Activated CD8-positive, alpha-beta memory T cell treated with anti-CD3 and anti-CD28 coated beads, Interleukin-2, amount 50 U/mL, for 24 hours (primary cell): ENCODE results near the gene PLCB1.
"Not testable (repeated sequence)": the region's sequence is repeated elsewhere in the genome, so short reads cannot be mapped to it uniquely, and the experiment has no call there.

Experiments used
- DNase-seq: peaks from one replicate; pipeline ENCODE4 v3.0.0-alpha.2; 2020; ENCODE audit errors: extremely low read depth

The PLCB1 gene

DNA sequence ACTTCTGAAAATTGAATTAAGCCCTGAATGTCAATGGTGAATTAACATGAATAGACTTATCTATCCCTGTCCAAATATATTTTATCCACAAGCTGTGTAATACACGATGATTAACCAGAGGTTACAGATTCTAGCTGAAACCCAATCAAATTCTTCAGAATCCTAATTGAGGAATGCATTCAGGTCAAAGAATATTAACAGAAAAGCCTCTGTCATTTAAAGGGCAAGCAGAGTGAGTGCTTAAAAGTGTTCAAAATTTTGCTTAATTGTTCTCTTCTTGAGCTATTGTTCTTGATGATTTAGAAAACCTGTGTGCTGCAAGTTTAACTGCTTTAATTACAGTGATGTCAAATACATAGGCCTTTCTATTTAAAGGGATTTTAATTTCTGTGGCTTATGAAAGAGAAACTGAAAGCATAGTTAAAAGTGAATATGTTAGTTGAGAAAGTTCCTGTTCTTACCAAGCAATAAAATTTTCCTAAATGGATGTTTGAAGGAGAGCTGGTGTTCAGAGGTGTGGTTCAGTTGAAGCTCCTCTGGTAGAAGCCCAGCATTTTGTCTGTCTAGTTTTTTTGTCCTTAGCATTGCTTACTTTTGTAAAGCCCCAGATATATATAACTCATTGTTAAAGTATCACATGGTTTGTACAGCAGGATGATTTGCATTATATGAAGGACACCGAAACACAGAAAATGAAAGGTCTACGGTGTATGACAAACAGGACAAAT lies 470.5 kb downstream of the PLCB1 start:
- DNase-seq = no peak

DNA sequence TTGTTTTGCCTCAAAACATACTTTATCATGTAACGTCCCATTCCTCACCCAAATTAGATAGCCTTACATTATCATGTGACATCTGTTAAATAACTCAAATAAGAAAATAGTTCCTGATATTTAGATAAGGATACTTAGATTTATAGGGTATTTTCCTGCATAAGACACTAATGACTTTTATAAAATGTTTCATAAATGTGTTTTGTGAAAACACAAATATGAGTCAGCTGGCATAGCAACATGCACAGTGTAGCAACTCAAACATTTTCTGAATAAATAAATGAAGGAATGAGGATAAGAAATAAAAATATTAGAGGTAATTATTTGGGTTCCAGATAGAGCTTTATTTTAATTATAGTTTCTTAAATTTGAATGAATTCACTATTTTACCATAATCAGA lies 476.4 kb downstream of the PLCB1 start:
- DNase-seq = no peak

DNA sequence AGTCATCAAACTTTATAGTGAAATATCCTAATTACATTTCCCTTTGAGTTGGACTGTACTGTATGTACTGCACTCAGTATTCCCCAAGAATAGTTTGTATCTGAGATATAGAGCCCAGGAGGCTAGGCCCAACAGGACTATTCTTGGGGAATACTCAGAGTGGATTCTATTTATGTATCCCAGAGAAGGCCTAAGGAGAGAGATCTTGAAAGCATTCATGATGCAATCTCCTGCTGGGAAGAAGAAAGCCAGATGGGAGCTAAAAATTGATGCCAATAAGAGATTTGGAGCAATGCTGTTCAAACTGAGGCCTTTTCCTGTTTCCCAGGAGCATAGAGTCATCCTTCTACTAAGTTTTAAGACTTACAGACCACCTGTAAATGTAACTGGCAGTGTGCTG lies 484.7 kb downstream of the PLCB1 start:
- no peak for DNase-seq

DNA sequence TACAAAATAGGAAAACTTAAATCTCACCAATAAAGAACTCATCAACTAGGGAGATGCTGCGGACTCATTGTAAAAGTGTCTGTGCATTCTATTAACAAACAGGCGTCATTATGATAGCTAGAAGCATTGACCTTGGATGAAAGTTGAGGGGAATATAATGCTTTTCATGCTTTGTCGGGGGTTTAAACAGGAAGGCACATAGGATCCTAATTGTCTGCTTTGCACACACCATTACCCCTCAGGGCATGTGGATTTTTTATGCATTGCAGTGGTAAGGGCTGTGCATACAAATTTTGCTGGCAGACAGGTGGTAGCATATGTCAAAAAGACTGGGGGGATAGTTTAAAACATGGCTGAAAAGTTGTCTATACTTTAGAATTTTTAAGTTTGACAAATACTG lies 488.9 kb downstream of the PLCB1 start:
- DNase-seq = no peak

DNA sequence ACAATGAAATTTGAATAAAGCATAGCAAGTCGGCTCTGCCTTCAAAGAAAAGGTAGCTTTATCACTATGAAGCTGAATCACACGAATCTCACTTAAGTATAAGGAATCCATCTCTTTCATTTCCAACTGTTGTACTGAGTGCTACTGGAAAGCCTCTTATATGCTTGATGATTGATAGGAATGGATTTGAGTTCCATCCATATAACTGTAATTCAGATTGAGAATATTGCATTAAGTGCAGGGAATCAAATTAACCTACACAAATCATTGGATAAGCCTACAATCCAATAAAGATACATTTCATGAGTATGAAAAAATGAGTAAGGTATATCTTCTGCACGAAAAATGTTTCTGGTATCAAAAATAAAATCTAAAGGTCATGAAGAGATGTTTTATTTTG lies 492.0 kb downstream of the PLCB1 start:
- DNase-seq = no peak

DNA sequence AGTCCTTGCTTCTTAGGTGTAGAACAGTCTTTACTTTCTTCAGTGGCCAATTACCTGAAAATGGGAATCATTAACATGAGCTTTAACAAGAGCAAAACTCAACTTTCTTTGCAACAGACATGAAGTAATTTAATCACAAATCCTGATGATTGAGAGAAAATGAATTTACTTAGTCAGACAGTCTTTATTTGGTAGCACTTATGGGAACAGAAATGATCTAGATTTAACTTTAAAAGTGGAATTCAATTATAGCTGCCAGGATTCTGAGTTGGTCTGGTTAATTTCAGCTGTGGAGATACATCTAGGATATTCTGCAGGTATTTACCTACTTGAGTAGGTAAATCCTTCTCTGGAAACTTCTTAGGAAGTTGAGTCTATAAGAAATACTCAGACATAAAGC lies 492.6 kb downstream of the PLCB1 start:
- DNase-seq = no peak

DNA sequence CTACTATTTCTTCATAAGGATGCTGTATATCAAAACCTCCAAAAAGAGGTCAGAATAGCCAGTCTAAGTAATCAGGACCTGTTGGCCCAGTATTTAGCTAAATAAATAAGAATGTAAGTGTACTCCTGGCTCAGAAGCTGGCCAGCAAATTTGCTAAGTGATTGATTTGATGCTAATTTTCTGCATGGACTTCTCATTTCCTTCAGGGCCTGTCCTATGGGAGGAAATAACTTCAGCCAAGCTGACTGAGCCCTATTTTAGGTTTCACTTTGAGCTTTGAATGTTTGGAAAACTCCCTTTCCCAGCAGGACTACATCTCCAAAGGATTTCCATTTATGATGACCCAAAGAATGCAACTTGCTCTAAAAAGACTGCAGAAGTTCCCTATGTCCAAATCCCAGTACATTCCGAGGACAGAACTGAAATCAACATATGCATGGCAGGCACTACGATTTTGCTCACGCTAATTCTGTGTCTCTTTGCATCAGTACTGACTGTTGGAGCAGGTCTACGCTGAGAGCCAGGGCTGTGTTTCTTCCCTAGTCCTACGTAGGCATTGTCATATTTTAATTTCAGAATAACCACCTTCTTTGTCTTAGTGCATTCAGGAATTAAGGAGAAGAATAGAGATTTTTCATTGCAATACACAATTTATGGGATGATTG lies 495.4 kb downstream of the PLCB1 start:
- DNase-seq = no peak

DNA sequence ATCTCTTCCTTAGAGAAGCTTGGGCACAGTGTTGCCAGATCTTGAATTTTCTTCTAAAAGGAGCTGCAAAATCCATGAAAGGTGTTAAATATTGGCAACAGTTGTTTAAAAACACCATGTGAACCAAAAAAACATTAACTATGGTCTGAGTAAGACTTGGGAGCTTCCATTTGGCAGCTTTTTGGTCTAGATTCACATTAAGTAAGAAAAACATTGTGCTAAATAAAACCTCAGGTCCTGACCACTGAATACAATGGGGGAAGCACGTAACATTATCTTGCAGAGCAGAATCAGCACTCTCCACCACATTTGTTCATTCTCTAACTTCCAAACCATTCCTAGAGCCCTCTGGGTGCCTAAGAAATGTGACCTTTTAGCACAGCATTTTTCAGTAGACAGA lies 499.2 kb downstream of the PLCB1 start:
- no peak for DNase-seq

DNA sequence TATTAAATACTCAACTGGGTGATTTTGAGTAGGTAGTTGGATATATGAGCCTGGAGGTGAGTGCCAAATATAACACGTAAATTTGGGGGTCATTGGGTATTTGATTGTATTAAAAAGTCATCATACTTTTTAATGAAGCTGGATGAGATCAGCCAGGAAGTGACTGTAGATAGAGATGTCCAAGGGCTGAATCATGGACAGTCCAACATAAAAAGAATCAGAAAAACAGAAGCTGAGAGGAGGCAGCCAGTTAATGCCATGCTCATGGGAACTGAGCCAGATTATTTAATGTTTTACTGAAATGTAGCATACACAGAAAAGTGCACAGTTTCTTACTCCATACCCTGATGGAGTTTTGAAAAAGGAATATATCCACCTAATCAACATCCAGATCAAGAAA lies 501.3 kb downstream of the PLCB1 start:
- no peak for DNase-seq

DNA sequence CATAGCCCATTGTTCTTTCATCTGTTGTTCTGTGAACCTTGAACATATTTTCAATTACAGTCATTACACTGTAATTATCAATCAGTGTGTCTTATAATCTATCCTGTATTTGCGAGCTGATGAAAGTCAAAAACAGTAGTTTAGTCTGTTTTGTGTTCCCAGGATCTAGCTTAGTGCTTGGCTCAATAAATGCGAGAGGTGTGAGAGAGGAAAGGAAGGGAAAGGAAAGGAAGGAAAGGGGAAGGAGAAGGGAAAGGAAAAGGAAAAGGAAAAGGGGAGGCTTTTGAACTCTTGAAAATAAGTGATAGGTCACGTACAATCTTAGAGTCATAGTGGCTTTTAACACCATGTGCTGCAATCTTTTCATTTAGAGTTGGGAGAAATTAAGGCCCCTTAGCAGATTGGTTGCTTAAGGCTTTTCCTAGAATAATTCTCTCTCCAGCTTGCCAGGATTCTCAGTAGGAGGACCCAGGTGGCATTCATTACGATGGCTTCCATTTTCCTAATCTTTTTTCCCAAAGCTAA lies 503.0 kb downstream of the PLCB1 start:
- DNase-seq = no peak

DNA sequence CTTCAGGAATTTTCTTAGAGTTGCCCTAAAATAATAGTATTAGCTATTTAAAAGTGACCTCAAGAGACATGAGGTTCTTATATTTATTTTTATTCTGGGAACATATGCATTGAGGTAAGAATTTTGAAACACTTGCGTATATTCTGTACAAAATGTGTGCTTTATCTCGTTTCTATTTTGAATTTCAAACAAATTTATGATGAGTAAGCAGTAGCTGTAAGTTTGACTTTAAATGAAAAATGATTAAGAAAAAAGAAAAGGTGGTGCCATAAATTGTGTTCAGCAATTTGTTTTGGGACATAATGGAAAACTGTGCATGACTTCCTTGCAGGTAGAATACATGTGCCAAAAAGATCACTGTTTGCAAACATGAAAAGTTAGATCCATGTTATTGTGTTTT lies 503.8 kb downstream of the PLCB1 start:
- no peak for DNase-seq

DNA sequence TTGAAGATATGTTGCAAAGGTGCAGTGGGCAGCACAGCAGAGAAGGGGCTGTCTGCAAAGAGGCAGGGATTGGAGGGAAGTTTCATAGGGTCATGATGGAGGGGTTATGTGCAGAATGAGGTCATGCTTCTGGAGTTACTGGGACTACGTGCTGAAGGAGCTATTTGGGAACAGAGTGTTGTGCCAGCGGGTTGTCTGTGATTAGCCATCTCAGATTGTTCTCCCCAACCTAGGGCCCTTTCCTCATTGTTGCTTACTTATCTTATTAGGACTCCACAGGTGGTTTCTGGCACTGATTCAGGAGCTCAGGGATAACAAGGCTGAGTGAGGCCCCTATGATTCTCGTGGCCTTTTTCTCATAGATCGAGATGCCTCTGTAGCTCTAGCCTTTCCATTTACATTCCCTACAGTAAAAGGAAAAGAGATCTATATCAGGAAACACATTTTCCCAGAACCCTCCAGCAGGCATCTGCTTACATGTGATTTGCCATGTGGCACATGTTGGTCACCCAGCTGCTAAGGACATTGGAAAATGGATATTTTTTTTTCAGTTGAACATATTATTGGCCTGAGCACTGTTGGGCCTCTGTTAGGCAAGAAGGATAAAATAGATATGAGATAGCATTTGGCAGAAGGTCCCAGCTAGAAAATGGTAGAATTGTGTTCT lies 507.2 kb downstream of the PLCB1 start:
- DNase-seq = no peak

DNA sequence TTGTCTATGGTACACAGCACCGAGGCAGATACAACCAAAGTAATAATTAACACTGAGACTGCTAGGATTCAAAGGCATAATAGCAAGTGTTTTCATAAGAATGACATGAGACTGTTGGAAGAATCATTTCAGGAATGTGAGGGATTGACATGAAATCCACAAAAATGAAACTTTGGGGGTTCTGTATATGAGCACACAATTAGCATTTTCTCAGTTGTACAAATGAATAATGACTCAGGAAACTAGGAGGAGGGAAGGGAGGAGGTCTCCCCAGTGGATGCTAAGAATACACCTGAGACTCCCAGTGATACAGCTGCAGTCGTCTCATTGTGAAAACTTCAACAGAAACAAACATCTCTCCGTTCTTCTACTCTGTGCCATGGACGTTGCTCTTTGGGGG lies 508.4 kb downstream of the PLCB1 start:
- DNase-seq = no peak

DNA sequence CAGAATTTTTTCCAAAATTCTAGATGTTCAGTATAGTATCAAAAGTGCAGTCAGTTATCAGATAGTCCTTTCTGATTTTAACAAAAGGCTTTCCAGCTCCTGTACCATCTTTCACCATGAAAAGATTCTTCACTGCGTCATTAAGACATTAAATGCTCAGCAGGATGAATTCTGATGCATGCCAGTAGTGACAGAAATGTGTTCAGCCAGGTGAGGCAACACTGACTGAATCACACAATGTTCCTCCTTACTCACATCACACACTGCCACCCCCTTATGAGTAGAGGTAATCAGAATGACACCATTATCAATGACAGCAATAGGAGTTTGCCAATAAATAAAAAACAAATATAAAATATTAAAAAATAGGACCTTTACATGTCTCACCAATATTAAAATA lies 510.2 kb downstream of the PLCB1 start:
- DNase-seq = no peak

DNA sequence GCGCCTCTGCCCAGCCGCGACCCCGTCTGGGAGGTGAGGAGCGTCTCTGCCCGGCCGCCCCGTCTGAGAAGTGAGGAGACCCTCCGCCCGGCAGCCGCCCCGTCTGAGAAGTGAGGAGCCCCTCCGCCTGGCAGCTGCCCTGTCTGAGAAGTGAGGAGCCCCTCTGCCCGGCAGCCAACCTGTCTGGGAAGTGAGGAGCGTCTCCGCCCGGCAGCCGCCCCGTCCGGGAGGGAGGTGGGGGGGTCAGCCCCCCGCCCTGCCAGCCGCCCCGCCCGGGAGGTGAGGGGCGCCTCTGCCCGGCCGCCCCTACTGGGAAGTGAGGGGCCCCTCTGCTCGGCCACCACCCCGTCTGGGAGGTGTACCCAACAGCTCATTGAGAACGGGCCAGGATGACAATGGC lies 512.4 kb downstream of the PLCB1 start:
- not testable (repeated sequence) for DNase-seq

DNA sequence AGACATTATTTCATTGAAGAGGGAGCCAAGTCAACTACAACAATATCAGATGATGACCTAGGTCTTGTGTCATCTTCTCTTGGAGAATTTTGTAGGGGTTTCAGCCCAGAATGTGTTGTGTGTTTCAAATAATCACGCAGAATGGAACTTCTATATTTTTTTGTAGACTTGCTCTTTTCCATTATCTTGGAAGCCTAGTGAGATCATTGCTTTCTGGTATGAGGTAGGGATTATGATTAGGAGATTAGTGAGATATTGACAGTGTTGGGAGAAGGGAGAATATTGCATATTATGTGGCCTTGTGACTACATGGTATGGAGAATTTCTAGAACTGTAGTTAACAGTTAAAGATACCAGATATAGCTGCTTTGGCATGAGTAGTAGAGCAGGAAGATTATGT lies 513.3 kb downstream of the PLCB1 start:
- no peak for DNase-seq

DNA sequence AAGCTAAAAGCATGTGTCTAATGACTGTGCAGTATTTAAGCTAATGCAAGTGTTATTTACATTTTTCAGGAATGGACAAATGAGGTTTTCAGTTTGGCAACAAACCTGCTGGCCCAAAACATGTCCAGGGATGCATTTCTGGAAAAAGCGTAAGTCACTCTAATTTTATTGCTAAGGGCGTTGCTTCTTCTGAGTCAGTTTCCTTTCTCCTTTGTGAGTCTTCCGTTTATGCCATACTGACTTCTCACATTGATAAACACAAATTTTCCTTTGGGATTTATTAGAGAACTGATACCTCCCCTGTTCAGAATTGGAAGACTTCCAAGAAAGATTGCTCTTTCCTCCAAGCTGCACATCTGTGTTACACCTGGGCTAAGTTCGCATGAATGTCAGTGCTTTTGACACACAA lies 514.0 kb downstream of the PLCB1 start:
- DNase-seq = no peak

DNA sequence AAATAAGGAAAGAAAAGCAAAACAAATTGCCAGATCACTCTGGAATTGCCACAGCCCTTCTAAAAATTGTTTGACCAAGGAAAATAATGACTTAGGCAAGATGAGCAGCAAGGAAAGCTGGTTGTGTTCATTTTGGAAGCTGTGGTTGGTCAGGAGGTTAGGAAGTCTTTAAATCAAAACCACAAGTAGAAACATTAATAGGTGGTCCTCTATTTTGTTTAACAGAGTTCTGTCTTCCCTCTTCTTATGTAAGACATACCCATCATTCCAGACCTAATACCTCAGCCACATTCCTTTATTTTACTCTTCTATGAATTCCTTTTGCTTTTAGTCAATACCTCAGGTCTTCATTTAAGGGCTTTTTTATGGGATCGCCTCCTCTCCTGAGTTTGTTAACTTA lies 514.6 kb downstream of the PLCB1 start:
- DNase-seq = no peak

DNA sequence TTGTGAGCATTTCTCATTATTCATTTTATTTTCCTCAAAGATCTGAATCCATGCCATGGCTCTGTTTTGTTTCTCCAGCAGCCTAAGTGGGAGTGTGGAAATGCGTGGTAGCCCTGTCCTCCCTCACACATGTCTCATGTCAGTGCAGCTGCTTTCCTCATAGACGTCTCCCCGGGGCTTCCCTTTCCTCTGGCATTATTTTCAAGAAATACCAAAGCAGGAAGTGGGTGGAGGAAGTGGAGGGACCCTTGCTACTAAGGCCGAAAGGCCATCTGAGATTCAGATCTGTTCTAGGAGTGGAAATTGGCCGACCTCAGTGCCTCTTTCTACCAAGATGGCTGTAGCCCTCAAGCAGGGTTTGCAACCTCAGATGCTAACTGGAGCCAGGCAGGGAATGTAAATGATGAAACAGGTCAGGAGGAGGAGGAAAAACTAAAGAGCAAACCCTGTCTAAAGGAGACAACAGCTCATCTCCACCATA lies 515.9 kb downstream of the PLCB1 start:
- no peak for DNase-seq

DNA sequence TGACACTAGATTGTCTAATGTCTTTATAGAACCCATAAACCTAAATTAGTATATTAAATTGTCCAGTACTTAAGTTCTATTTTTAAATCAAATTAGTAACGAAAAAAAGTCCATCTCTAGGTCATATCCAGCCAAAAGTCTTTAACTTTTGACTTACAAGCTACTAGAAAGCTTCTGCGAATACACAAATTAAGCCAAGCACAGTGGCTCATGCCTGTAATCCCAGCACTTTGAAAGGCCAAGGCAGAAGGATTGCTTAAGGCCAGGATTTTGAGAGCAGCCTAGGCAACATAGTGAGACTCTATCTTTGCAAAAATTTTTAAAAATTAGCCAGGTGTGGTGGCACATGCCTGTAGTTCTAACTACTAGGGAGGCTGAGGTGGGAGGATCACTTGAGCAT lies 516.4 kb downstream of the PLCB1 start:
- no peak for DNase-seq

DNA sequence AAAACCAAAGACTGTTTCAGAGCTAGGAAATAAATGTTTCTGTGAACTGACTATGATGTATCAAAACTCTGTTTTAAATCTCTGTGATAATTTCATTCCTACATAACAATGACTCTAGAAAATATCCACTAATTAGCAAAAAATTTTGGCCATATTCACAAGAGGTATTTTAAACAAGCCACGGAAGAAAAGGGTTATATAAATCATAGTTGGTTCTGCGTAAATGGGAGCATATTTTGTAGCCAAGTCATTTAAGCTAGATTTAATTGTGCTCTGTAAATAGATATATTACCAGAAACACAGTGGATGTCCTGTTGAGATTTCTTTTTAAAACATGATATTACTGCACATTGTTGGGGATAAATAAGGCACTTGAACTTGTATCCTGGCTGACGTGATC lies 520.3 kb downstream of the PLCB1 start:
- DNase-seq = no peak

DNA sequence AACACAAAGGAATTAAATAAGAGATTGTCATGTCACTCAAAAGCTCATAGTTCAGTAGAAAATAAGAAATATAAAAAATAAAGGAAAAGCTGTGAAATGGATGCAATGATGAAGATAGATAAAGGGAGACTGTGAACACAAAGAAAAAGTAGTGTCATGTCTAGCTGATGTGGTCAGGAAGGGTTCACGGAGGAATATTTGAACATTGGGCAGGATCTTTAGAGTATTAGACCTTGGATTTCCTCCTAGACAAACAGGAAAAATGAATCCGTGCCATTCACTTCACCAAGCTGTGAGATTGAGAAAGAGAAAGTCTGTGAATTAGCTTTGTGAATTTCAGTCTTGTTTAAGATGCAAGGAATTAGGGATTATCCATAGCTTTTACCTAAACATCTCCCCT lies 522.4 kb downstream of the PLCB1 start:
- DNase-seq = no peak

DNA sequence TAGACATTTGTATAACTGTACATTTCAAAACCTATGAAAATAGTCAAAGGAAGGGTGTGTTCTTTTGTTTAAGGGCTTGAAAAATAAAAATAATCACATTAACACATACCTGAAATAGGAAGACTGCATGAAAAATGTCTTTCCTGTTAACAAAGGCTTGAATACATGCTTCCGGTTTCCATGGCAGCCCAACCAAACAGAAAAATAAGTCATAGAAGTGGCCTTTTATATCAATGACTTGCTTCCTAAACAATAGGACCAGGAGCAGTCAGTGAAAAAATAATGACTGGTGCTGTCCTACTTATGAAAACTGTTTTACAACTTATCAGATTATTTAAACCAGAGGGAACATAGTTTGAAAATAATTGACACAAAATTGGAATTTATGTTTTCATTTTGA lies 524.3 kb downstream of the PLCB1 start:
- DNase-seq = no peak
